ENCODE results near the gene SLC16A6. TPM values are rescaled to one million over a fixed set of nuclear protein-coding genes. Genes with fewer than 3 reads are reported as not detected.
A peak's percentile ranks its signal among the peaks of the same experiment; 100 is the strongest.

Gene SLC16A6
- total RNA-seq, 1 donor from 2014 or later, result not detected

GRCh38 chr17:68295086-68295485 is 4.2 kb upstream of the SLC16A6 start:
- no peak overlapping the region for H3K4me3 ChIP-seq (ENCODE audit: low read depth, low read length)
- DNase-seq (ENCODE audit: low read depth), result no peak
- TF ChIP-seq, protein P1, sequence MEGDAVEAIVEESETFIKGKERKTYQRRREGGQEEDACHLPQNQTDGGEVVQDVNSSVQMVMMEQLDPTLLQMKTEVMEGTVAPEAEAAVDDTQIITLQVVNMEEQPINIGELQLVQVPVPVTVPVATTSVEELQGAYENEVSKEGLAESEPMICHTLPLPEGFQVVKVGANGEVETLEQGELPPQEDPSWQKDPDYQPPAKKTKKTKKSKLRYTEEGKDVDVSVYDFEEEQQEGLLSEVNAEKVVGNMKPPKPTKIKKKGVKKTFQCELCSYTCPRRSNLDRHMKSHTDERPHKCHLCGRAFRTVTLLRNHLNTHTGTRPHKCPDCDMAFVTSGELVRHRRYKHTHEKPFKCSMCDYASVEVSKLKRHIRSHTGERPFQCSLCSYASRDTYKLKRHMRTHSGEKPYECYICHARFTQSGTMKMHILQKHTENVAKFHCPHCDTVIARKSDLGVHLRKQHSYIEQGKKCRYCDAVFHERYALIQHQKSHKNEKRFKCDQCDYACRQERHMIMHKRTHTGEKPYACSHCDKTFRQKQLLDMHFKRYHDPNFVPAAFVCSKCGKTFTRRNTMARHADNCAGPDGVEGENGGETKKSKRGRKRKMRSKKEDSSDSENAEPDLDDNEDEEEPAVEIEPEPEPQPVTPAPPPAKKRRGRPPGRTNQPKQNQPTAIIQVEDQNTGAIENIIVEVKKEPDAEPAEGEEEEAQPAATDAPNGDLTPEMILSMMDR (conservative IDR thresholded peaks at IDR 0.05; ENCODE audit: low read depth, low read length), result no peak

DNA sequence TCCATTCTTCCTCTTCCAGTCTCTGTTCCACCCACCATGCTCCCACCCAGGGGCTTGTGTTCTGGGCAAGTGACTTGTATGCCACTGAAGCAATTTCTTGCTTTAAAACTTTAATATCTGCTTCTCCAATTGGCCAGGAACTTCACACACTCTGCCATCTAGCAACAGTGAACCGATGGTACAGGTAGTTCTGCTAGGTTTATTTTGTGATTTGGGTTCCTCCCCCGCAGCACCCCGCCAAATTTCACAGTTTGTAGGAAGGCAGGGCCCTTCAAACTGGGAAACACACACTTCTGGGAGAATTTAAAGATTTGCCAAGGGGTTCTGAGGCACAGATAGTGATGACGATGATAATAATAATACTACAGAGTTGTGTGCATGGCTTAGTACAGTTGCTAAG is 3.7 kb upstream of the SLC16A6 start:
- H3K4me3 ChIP-seq (ENCODE audit: low read depth, low read length), result no peak overlapping the region
- TF ChIP-seq, protein P1 (conservative IDR thresholded peaks at IDR 0.05; ENCODE audit: low read depth, low read length), result no peak
- no peak for DNase-seq (ENCODE audit: low read depth)

DNA sequence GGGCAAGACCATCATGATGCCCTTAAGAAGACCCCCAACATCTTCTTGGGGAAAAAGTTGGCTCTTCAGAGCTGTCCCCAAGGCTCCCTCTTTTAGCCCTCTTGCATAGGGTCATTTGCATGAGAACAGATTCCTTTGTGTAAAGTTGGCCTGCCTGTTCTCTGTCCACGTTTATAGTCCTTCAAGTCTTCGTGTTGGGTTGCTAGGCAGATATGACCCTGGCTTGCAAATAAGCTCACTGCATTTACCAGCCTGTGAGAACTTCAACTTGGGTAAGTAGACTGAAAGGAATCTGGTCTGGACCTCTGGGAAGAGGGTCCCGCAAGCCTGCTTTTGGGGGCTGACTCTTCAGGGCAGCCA is 3.2 kb upstream of the SLC16A6 start:
- TF ChIP-seq, protein P1 (conservative IDR thresholded peaks at IDR 0.05; ENCODE audit: low read depth, low read length), result no peak
- DNase-seq (ENCODE audit: low read depth), result no peak
- H3K4me3 ChIP-seq (ENCODE audit: low read depth, low read length), result no peak overlapping the region

DNA sequence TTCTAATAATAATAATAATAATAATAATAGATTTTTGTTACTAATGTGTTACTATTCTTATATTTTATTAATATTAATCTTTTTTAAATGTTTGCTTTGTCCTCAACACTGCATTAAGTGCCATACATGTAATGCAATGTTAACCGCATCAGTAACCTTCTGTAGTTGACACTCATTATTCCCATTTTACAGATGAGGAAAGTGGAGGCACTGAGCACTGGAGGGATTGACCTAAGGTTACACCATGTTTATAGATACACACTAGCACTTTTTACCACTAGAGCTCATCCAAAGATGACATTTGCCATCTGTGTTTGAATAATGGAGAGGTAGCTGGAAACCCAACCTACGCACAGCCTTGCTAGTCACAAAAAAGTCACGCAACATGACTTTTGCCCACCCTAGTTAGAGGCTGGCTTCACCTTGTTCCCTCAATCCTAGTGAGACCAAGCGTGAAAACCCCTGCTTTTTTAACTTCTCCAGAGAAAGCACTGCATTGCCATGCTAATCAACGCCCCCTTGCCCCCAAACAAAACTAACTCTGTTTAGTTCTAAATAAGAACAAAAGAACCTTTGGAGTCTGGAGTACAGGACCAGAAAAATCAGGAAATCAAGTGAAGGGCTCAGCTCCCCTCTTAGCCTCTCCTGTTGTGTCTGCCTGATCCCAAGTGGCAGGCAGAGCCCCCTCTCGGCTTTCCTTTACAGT is 2.7 kb upstream of the SLC16A6 start:
- DNase-seq (ENCODE audit: low read depth), result no peak
- no peak overlapping the region for H3K4me3 ChIP-seq (ENCODE audit: low read depth, low read length)
- TF ChIP-seq, protein P1 (conservative IDR thresholded peaks at IDR 0.05; ENCODE audit: low read depth, low read length), result no peak

- H3K4me3 ChIP-seq (ENCODE audit: low read depth, low read length), result peak overlapping the region; percentile 67
- TF ChIP-seq, protein P1 (conservative IDR thresholded peaks at IDR 0.05; ENCODE audit: low read depth, low read length), result no peak
- DNase-seq (ENCODE audit: low read depth), result no peak
These were observed 1.7 kb upstream of the SLC16A6 start for GRCh38 chr17:68292689-68293040.

DNA sequence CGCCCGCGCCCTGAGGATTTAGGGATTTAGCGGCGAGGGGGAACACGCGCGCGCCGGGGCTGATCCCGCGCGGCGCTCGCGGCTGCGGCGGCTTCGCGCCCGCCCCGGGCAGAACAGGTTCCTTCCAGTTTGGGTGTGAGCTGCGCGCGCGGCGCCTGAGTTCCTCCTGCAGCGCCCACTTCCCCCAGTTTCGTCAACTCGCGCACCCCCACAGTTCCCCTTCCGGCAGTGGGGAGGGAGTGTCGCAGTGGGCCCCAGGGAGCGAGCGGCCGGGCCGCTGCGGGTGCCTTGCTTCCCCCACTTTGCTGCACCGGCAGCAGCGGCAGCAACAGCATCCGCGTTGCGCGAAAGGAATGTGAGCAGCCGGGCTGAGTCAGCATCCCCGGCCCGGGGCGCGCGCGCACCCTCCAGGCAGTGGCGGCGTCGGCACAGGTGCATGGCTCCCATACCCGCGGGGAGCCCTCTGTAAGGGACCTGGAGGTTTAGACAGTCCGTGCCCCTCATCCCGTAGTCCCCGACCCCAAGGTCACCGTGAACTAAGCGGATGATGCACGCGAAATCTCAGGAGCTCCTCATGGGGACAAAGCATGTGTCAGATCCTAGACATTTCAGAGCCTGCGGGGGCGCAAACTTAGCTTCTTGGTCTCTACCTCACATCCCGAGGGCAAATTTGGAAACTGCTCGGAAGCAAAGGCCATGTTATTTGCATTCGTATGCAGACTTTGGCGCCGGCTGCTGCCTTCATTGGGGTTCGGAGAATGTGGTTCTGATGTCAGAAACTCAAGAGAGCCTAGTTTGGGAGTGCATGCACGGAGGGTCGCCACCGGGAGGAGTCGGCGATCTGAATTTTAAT is 1.1 kb upstream of the SLC16A6 start:
- DNase-seq (ENCODE audit: low read depth), result no peak
- H3K4me3 ChIP-seq (ENCODE audit: low read depth, low read length), result peak overlapping the region; percentile 67
- TF ChIP-seq, protein P1 (conservative IDR thresholded peaks at IDR 0.05; ENCODE audit: low read depth, low read length), result peak; percentile 3

Data from epithelial cell of proximal tubule (primary cell).